H9 (cell line): ENCODE results near the gene PPP1R12B. TPM values are rescaled to one million over a fixed set of nuclear protein-coding genes. Genes with fewer than 3 reads are reported as not detected.

ENCODE experiments used
- DNase-seq: peaks from one replicate; pipeline ENCODE4 v3.0.0-alpha.2; 2017
- H2AFZ ChIP-seq: one replicate; pipeline ENCODE4 v1.6.1; 2013; ENCODE audit warnings: mild to moderate bottlenecking, low read length, control low read depth, moderate library complexity
- H2AK5ac ChIP-seq: 2 replicates; pipeline ENCODE4 v1.6.1; 2013; ENCODE audit warnings: low read length, control low read depth, mixed read lengths; ENCODE audit not compliant: insufficient read length
- H2BK120ac ChIP-seq: one replicate; pipeline ENCODE4 v1.6.1; 2013; ENCODE audit warnings: low read depth, mild to moderate bottlenecking, low read length, control low read depth, inconsistent platforms; ENCODE audit not compliant: poor library complexity, severe bottlenecking
- H2BK12ac ChIP-seq: 2 replicates; pipeline ENCODE4 v1.6.1; 2013; ENCODE audit warnings: low read length, control low read depth, mixed read lengths, low read depth; ENCODE audit not compliant: insufficient read length
- H2BK15ac ChIP-seq: 2 replicates; pipeline ENCODE4 v1.6.1; 2013; ENCODE audit warnings: low read depth, low read length, control low read depth
- H2BK20ac ChIP-seq: one replicate; pipeline ENCODE4 v1.6.1; 2013; ENCODE audit warnings: low read depth, mild to moderate bottlenecking, low read length, control low read depth, inconsistent platforms; ENCODE audit not compliant: poor library complexity, severe bottlenecking
- H2BK5ac ChIP-seq: 2 replicates; pipeline ENCODE4 v1.6.1; 2013; ENCODE audit warnings: low read length, control low read depth, mixed read lengths; ENCODE audit not compliant: insufficient read length
- H3K14ac ChIP-seq: 2 replicates; pipeline ENCODE4 v1.6.1; 2013; ENCODE audit warnings: low read length, control low read depth; ENCODE audit not compliant: insufficient read depth
- H3K18ac ChIP-seq: 2 replicates; pipeline ENCODE4 v1.6.1; 2013; ENCODE audit warnings: low read depth, mild to moderate bottlenecking, mixed read lengths, low read length, control low read depth; ENCODE audit not compliant: insufficient read length
- H3K23ac ChIP-seq: 2 replicates; pipeline ENCODE4 v1.6.1; 2013; ENCODE audit warnings: low read length, control low read depth, mixed read lengths, low read depth; ENCODE audit not compliant: insufficient read length
- H3K23me2 ChIP-seq: 2 replicates; pipeline ENCODE4 v1.6.1; 2013; ENCODE audit warnings: low read depth, mild to moderate bottlenecking, mixed read lengths, low read length, control low read depth; ENCODE audit not compliant: insufficient read length, poor library complexity, severe bottlenecking
- H3K27ac ChIP-seq: 2 replicates; pipeline ENCODE4 v1.5.1; 2013; ENCODE audit warnings: low read length, control low read depth, mixed read lengths, low read depth; ENCODE audit not compliant: insufficient read length
- H3K27me3 ChIP-seq: 2 replicates; pipeline ENCODE4 v1.6.1; 2013; ENCODE audit warnings: low read length, control low read depth, inconsistent platforms; ENCODE audit not compliant: insufficient read depth
- H3K4ac ChIP-seq: 2 replicates; pipeline ENCODE4 v1.6.1; 2013; ENCODE audit warnings: low read depth, mild to moderate bottlenecking, control low read depth, inconsistent platforms, low read length, moderate library complexity
- H3K4me1 ChIP-seq: 2 replicates; pipeline ENCODE4 v1.6.1; 2013; ENCODE audit warnings: low read length, control low read depth, inconsistent platforms; ENCODE audit not compliant: insufficient read depth
- H3K4me2 ChIP-seq: 2 replicates; pipeline ENCODE4 v1.6.1; 2013; ENCODE audit warnings: low read length, control low read depth, mixed read lengths; ENCODE audit not compliant: insufficient read length, insufficient read depth
- H3K56ac ChIP-seq: 2 replicates; pipeline ENCODE4 v1.6.1; 2013; ENCODE audit warnings: low read depth, mild to moderate bottlenecking, mixed read lengths, low read length, control low read depth; ENCODE audit not compliant: insufficient read length
- H3K79me1 ChIP-seq: 2 replicates; pipeline ENCODE4 v1.6.1; 2013; ENCODE audit warnings: low read depth, mild to moderate bottlenecking, moderate library complexity, low read length, control low read depth, inconsistent platforms; ENCODE audit not compliant: insufficient read depth, poor library complexity, severe bottlenecking
- H3K79me2 ChIP-seq: 2 replicates; pipeline ENCODE4 v1.6.1; 2013; ENCODE audit warnings: low read length, control low read depth, inconsistent platforms; ENCODE audit not compliant: insufficient read depth
- H3K9ac ChIP-seq: 2 replicates; pipeline ENCODE4 v1.6.1; 2013; ENCODE audit warnings: low read length, control low read depth, mixed read lengths; ENCODE audit not compliant: insufficient read length; ENCODE audit errors: extremely low read depth
- H3K9me3 ChIP-seq: one replicate; pipeline ENCODE4 v1.6.1; 2013; ENCODE audit warnings: low read depth, low read length, inconsistent platforms; ENCODE audit not compliant: control insufficient read depth
- H3T11ph ChIP-seq: one replicate; pipeline ENCODE4 v1.6.1; 2013; ENCODE audit warnings: mild to moderate bottlenecking, low read length, control low read depth, inconsistent platforms
- H4K20me1 ChIP-seq: one replicate; pipeline ENCODE4 v1.6.1; 2013; ENCODE audit not compliant: control insufficient read depth, insufficient read length, insufficient read depth
- H4K5ac ChIP-seq: 2 replicates; pipeline ENCODE4 v1.6.1; 2013; ENCODE audit warnings: low read depth, mild to moderate bottlenecking, mixed read lengths, low read length, control low read depth; ENCODE audit not compliant: insufficient read length
- H4K8ac ChIP-seq: replicated peaks from 2 replicates; pipeline ENCODE4 v1.6.1; 2013; ENCODE audit warnings: low read length, control low read depth, mixed read lengths, low read depth; ENCODE audit not compliant: insufficient read length
- H4K91ac ChIP-seq: 2 replicates; pipeline ENCODE4 v1.6.1; 2013; ENCODE audit warnings: low read depth, mild to moderate bottlenecking, moderate library complexity, mixed read lengths, low read length, control low read depth; ENCODE audit not compliant: insufficient read length
- H3K27ac Mint-ChIP-seq, 3 experiments: 2 replicates in 2 of 3; 3 replicates in 1 of 3; pipeline ENCODE4 v1.8.0; 2020 to 2021; ENCODE audit warnings: mixed read lengths in 3 of 3, mild to moderate bottlenecking in 1 of 3, moderate library complexity in 1 of 3
- H3K27me3 Mint-ChIP-seq: 2 replicates; pipeline ENCODE4 v1.8.0; 2021; ENCODE audit warnings: low read depth, mild to moderate bottlenecking, moderate library complexity, mixed read lengths
- H3K36me3 Mint-ChIP-seq, 3 experiments: 2 replicates in 2 of 3; 3 replicates in 1 of 3; pipeline ENCODE4 v1.8.0; 2020 to 2021; ENCODE audit warnings: low read depth in 3 of 3, mixed read lengths in 3 of 3; ENCODE audit not compliant: insufficient read depth in 1 of 3
- H3K4me1 Mint-ChIP-seq, 2 experiments: 2 replicates each; pipeline ENCODE4 v1.8.0; 2020; ENCODE audit warnings: mixed read lengths in 2 of 2
- H3K4me3 Mint-ChIP-seq, 2 experiments: 2 replicates in 1 of 2; 3 replicates in 1 of 2; pipeline ENCODE4 v1.8.0; 2020 to 2021; ENCODE audit warnings: mild to moderate bottlenecking in 2 of 2, mixed read lengths in 2 of 2, moderate library complexity in 1 of 2
- H3K9me3 Mint-ChIP-seq, 2 experiments: 2 replicates in 1 of 2; 3 replicates in 1 of 2; pipeline ENCODE4 v1.8.0; 2020; ENCODE audit warnings: mild to moderate bottlenecking in 2 of 2, mixed read lengths in 2 of 2, moderate library complexity in 1 of 2
- WGBS: extraction: QIAGEN DNeasy Blood & Tissue Kit; methylation state at CpG from one replicate; pipeline ENCODE4 v1.1.7; 2013; ENCODE audit warnings: missing lambda C conversion rate, low lambda C conversion rate, mixed read lengths; ENCODE audit not compliant: insufficient read length; ENCODE audit errors: extremely low coverage; 5-methylcytosine and 5-hydroxymethylcytosine counted together
- total RNA-seq: library from RNA; stranded (reverse); gene quantifications from 2 replicates; pipeline ENCODE4 v1.2.1, GENCODE V29; 2021
- TF ChIP-seq, protein P1 (sequence below): fragments of 200-600 bp; sonication (generic); conservative IDR thresholded peaks from 3 replicates; pipeline ENCODE4 v1.8.0; 2021; ENCODE audit warnings: antibody characterized with exemption, mild to moderate bottlenecking

Gene PPP1R12B
- total RNA-seq, 1 experiment from 2014 or later: 12.9 TPM

- no peak overlapping the region for H3K27ac ChIP-seq
- H2AK5ac ChIP-seq: no peak overlapping the region
- H3K9me3 ChIP-seq: no peaks in the 10 kb centered on the region
- no peak overlapping the region for H2BK5ac ChIP-seq
- Mint-ChIP-seq H3K27ac (peak overlapping the region; percentile 72 to 87 (median 83); a peak in 6 of 7 replicates), H3K4me3 (no peak overlapping the region), H3K4me1 (peaks cover 45 to 48% of the 10 kb centered on the region in 2 experiments), H3K9me3 (no peaks in the 10 kb centered on the region), H3K36me3 (no peaks in the 10 kb centered on the region; a peak in 1 of 7 replicates), H3K27me3 (no peaks in the 10 kb centered on the region)
- H3K9ac ChIP-seq: no peak overlapping the region
- H3K23ac ChIP-seq: no peak overlapping the region
- H4K20me1 ChIP-seq: no peaks in the 10 kb centered on the region
- no peak overlapping the region for H3K18ac ChIP-seq
- H3K4me2 ChIP-seq: no peak overlapping the region
- H3K14ac ChIP-seq: no peak overlapping the region
- H3K27me3 ChIP-seq: no peaks in the 10 kb centered on the region
- no peak overlapping the region for H4K5ac ChIP-seq
- no peak overlapping the region for H3T11ph ChIP-seq
- no CpG with 5 or more reads among the region's 6 CpGs for WGBS
- H3K4ac ChIP-seq: no peak overlapping the region
- H2AFZ ChIP-seq: no peak overlapping the region
- no peak overlapping the region for H2BK15ac ChIP-seq
- no peaks in the 10 kb centered on the region for H3K79me2 ChIP-seq
- H4K8ac ChIP-seq: no peak overlapping the region
- no peak overlapping the region for H3K56ac ChIP-seq
- no peak overlapping the region for H2BK120ac ChIP-seq
- no peak for DNase-seq
- H3K23me2 ChIP-seq: no peaks in the 10 kb centered on the region
- H3K4me1 ChIP-seq: peaks cover 3% of the 10 kb centered on the region; the same call in 1 of the 2 replicates
- no peaks in the 10 kb centered on the region for H3K79me1 ChIP-seq
- H2BK20ac ChIP-seq: no peak overlapping the region
- H4K91ac ChIP-seq: no peak overlapping the region
- H2BK12ac ChIP-seq: no peak overlapping the region
- TF ChIP-seq, protein P1, sequence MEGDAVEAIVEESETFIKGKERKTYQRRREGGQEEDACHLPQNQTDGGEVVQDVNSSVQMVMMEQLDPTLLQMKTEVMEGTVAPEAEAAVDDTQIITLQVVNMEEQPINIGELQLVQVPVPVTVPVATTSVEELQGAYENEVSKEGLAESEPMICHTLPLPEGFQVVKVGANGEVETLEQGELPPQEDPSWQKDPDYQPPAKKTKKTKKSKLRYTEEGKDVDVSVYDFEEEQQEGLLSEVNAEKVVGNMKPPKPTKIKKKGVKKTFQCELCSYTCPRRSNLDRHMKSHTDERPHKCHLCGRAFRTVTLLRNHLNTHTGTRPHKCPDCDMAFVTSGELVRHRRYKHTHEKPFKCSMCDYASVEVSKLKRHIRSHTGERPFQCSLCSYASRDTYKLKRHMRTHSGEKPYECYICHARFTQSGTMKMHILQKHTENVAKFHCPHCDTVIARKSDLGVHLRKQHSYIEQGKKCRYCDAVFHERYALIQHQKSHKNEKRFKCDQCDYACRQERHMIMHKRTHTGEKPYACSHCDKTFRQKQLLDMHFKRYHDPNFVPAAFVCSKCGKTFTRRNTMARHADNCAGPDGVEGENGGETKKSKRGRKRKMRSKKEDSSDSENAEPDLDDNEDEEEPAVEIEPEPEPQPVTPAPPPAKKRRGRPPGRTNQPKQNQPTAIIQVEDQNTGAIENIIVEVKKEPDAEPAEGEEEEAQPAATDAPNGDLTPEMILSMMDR: no peak
These were observed 230.1 kb downstream of the PPP1R12B start for GRCh38 chr1:202578565-202578964.
